NCI-H526 treated with DMSO at 0.1 percent for 48 hours (cell line): ENCODE data around the gene TEAD3.
"Not testable (repeated sequence)": the region's sequence is repeated elsewhere in the genome, so short reads cannot be mapped to it uniquely, and the experiment has no call there.

Experiments
- DNase-seq: peaks from one replicate; lab custom pipeline; 2025; lab: John Stamatoyannopoulos, UW

Gene TEAD3

GRCh38 chr6:35496841-35497570, at the start of gene TEAD3:
Gene TEAD3 (minus strand): TSS chr6:35497079.
- DNase-seq, result no peak

DNA sequence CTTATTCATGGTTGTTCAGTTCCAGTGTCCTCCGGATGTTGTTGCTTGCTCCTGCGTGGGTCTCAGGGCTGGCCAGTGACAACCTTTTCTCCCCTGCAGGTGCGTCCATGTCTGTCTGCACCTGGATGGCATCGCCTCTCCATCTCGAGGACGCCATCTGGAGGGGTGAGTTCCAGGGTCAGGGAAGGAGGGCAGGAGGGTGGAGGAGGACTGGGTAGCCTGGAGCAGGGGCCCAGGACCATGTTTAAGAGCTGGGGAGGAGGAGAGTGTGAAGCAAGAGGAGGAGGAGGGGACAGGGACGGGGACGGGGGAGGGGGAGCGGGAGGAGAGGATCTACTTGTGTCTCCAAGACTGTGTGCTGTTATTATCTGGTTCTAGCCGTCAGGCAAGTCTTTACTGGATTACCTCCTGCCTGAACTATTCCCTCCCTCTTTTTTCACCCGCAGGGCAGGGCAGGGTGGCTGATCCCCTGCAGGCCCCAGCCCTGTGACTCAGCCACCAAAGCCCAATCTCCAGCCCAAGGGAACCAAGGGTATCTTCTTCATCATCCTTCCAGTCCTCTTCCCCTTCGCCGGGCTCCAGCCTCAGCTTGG, 48.0 kb upstream of the TEAD3 start:
- no peak for DNase-seq

DNA sequence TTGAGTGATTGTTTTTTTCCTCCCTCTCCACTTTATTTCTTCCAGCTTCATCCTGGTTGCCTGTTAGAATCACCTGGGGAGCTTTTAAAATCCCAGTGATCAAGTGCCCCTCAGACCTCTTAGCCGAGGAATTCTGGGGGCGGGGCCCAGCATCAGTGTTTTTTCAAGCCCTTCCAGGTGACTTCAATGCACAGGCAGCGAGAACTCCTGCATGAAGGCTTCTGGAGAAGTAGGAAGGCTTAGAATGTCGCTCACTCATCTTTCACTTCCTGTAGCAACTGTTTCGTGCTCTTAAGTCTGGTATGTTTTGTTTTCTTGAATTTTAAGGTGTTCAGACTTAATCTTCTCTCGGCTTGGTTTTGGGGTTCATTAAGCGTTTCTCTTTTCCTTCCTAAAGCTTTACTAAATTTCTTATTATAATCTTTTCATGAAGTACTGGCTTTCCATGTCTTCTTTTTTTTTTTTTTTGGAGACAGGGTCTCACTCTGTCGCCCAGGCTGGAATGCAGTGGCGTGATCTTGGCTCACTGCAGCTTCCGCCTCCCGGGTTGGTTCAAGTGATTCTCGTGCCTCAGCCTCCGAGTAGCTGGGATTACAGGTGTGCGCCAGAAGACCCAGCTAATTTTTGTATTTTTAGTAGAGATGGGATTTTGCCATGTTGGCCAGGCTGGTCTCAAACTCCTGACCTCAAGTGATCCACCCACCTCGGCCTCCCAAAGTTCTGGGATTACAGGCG, 46.7 kb upstream of the TEAD3 start:
- no peak for DNase-seq

GRCh38 chr6:35541836-35542235, 45.0 kb upstream of the TEAD3 start:
- DNase-seq, result no peak

GRCh38 chr6:35539223-35539622, 42.3 kb upstream of the TEAD3 start:
- DNase-seq, result no peak

- not testable (repeated sequence) for DNase-seq
Observed at GRCh38 chr6:35535847-35536246, 39.0 kb upstream of the TEAD3 start.

DNA sequence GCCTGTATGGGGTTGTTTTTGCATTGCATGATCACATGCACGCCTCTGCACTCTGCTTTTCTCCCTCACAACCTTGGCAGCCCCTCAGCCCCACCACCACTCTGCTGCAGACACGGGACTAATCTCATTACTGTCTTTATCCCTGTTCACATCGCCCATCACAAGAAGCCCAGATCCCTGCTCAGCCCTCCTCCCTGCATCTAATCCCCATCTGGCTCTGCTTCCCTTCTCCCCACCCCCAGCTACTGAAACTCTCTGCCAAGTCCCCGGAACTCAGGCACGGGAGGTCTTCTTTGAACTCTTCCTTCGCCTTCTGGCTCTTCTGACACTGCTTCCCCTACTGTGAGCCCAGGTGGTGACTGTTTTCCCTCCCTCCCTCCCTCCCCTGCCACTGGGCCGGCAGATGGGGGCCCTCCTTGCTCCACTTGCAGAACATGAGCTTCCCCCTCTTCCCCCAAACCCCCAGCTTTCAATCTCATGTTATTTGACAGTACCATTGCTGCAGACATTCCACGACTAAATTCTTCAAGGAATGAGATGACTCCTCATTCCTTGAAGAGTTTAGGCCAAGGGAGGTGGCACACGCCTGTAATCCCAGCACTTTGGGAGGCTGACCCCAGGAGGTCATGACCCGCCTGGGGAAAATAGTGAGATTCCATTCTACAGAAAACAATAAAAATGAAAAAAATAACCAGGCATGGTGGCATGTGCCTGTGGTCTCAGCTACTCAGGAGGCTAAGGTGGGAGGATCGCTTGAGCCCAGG, 37.7 kb upstream of the TEAD3 start:
- DNase-seq, result no peak

GRCh38 chr6:35533981-35534380, 37.1 kb upstream of the TEAD3 start:
- DNase-seq, result no peak

DNA sequence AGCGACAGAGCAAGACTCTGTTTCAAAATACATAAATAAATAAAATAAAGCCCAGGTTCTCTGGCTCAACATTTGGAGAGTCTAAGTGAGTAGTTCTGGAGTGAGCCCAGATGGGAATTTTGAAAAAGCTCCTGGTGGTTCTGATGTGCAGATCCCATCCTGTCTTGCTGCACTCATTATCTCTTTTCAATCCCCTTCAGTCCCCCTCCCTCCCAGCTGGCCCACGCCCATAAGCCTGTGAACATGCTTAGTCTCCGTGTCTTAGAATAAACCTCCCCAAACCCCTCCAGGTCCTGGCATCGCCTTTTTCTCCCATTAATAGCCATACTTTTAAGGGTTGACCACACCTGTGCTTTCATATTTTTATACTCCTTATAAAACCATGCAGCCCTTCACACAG, 35.2 kb upstream of the TEAD3 start:
- no peak for DNase-seq

- DNase-seq, result no peak
Observed at GRCh38 chr6:35524380-35525020, 27.6 kb upstream of the TEAD3 start.

- peak; percentile 13 for DNase-seq
Observed at GRCh38 chr6:35522660-35523658, 26.1 kb upstream of the TEAD3 start.

DNA sequence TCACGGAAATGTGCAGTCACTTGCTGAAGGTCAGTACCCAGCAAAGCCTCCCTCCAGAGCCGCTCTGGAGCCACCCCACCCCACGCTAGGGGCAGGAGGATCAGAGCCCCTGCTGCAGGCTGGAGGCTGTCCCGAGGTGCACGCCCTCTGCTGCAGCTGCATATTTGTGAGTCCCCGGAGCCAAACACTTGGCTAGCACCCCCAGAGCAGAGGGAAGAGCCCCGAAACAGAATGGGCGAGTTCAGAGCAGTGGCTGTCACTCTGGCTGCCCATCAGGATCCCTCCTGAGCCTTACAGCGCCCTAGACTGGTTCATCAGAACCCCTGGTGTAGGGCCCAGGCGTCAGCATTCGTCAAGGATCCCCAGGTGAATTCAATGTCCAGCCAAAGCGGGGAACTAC, 25.3 kb upstream of the TEAD3 start:
- no peak for DNase-seq

DNA sequence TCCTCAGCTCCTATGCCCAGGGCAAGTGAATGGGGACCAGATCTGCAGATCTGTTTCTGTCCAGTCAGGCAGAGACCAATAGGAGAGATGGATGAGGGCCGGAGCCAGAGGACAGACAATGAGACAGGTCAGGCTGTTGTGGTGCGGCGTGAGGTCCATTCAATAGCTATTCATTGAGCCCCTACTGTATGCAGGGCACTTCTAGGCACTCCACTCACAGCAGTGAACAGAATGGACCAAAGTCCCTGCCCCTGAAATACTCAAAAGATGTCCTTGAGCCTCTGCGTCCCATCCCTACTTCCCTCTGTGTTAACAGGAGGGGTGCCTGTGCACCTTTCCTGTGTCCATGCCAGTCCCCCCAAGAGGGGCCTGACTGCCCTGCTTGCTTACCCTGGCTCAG, 24.4 kb upstream of the TEAD3 start:
- no peak for DNase-seq

DNA sequence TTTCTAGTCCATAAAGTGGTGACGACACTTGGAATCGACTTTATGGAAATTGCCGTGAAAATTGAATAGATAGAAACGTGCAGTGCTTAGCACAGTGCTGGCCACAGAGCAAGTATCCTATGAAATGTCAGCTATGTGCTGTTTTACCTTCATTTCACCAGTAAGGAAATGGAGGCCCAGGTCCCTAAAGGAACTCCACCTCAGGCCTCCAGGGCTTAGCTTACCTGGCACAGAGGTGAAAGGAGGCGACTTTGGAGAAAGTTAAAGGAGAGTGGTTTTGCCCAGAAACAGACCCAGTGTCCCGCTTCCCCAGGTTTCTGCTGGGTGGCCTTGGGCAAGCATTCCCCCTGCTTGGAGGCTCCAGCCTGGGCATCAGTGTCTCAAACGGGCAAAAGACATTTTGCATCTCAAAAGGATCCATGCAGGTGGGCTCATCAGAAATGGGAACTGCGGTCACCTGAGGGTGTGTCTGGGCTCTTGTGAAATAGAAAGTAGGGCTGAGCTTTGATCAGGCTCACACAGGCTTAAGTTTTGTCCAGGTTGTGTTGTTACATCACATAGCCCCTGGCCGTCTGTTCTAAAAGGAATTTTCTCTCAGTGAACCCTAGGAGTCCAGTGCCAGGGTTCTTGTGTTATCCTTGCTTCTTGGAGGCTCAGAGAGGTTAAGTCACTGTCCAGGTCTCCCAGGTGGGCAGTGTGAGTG, 22.6 kb upstream of the TEAD3 start:
- no peak for DNase-seq

GRCh38 chr6:35518566-35519312, 21.9 kb upstream of the TEAD3 start:
- no peak for DNase-seq

DNA sequence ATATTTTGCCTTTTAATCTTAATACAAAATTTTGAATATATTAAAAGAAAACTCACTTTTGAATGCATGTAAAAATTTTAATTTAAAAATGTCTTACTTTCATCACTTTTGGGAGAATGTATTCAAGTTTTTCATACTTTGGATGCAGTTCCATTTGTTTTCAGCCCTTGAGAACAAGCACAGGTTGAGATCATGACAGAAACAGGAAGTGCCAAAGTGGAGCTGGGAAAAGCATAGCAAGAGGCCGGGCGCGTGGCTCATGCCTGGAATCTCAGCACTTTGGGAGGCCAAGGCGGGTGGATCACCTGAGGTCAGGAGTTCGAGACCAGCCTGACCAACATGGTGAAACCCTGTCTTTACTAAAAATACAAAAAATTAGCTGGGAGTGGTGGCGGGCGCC, 21.1 kb upstream of the TEAD3 start:
- DNase-seq, result not testable (repeated sequence)

GRCh38 chr6:35516712-35517111, 19.8 kb upstream of the TEAD3 start:
- no peak for DNase-seq

- DNase-seq, result not testable (repeated sequence)
Observed at GRCh38 chr6:35515939-35516338, 19.1 kb upstream of the TEAD3 start.

- DNase-seq, result no peak
Observed at GRCh38 chr6:35514587-35514986, 17.7 kb upstream of the TEAD3 start.
